GM18858 (cell line): ENCODE measurements around the gene CCL7.
"Not testable (repeated sequence)": the region's sequence is repeated elsewhere in the genome, so short reads cannot be mapped to it uniquely, and the experiment has no call there.

Source experiments
- ATAC-seq: cut with Tn5 transposase; IDR thresholded peaks from one replicate; pipeline ENCODE4 v1.9.1; 2021; ENCODE audit not compliant: unreplicated experiment

The CCL7 gene

GRCh38 chr17:34269969-34270368, at the start of gene CCL7:
CCL7 (plus strand) TSS chr17:34270221; CDS start chr17:34270291, 70 bp downstream.
- no peak for ATAC-seq

DNA sequence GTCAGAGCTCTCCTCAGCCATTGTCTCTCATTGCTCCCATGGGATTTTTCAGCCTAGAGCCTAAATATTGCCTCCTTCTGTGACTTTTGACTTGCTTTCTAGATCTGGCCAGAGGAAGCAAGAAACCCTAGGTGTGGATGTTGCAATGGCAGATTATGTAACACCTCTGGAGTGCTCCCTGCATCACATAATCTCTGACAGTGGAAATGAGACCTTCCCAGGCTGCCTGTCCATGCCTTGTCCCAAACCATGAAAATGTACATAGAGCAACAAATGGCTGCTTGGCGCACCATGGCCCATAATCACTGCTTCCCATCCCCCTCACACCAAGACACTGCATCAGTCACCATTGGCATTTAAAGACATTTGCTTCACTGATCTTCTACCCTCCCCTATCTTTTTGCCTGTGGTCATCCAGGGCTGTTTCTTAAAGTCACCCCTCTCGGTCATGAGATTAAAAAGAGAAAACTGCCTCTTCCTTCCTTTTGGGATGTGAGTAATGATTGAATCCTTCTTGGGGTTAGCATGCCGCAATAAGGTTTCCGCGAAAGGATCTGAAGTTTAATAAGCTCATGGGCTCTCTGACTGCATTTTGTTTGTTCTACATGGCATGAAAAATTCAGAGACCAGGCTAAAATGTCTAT, 49.1 kb upstream of the CCL7 start:
- no peak for ATAC-seq

DNA sequence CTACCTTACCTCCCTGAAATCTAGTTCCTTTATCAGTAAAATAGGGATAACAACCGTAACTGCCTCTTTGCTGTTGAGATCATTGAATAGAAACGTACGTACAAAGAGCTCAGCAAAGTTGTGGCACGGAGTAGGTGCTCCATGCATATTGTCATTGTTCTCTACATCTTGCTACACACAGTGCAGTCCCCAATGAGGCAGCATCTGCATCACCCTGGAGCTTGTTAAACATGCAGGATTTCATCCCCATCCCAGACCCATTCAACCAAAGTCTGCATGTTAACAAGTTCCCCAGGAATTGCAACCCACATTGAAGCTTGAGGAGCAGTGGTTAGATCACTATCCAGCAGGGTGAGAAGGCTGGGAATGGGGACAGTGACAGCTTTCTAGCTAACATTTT, 48.6 kb upstream of the CCL7 start:
- no peak for ATAC-seq

GRCh38 chr17:34222722-34223497, 47.1 kb upstream of the CCL7 start:
- ATAC-seq, result no peak

DNA sequence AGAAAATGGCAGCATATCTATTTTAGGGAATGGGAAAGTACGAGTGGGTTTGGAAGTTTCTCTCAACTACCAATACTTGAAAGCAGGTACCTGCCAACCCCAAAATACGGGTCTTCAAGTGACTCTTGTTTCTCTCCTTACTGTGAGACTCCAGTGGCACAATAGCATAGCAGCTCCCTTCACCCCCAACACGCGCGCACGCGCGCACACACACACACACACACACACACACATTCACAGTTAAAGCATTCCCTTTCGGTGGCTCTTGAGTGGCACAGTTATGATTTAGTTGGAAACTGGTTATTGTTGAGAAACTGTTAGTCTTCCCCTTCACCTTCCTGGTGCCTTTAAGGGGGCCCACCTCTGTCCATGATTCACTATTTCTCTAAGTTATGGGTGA, 45.0 kb upstream of the CCL7 start:
- ATAC-seq, result no peak

DNA sequence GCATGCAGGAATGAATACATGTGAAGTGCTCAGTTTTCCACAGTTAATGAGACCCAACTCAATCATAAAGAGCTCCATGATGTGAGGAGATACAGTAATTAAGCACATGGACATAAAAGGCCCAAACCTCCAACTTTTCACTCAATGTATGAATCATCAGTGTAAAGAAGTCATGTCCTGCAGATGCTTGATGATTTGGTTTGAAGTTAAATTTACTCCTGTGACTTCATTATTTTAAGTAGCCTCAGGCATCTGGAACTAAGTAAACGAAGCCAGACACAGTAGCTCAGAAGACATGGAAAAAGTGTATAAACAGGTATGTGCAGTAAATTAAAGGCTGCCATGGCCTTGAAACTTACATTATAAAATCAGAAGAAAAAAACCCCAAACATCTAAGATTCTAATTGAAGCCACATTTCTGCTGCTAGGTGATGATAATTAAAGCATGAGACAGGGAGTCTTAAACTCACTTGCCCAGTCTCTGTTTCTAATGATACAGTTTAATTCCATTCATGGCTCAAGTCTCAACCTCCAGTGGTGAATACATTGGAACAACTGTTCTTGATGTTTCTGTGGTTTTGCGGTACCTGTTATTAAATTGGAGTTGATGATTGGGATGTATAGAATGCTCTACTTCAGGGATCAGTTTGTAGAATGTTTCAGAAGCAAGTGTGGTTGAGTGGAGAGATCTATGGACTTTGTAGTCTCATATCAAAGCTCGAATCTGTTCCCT, 43.8 kb upstream of the CCL7 start:
- no peak for ATAC-seq

GRCh38 chr17:34226744-34227034, 43.3 kb upstream of the CCL7 start:
- no peak for ATAC-seq

GRCh38 chr17:34227293-34227692, 42.7 kb upstream of the CCL7 start:
- ATAC-seq, result not testable (repeated sequence)

DNA sequence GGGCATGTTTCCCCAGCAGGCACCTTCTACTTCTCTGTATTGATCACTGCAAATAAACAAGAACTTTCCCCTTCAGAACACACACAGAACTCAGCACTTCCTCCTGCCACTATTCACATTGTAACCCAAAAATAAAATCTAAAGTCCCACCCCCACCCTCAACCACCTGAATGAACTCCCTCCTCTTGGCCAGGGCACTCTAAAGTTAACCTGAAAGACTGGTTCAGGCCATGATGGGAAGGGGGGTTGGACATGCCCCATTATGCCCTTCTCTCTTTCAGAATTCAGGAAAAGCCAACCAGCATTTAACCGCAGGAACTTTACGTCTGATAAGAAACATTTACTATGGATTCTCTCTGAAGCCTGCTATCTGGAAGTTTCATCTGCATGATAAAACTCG, 42.3 kb upstream of the CCL7 start:
- no peak for ATAC-seq

DNA sequence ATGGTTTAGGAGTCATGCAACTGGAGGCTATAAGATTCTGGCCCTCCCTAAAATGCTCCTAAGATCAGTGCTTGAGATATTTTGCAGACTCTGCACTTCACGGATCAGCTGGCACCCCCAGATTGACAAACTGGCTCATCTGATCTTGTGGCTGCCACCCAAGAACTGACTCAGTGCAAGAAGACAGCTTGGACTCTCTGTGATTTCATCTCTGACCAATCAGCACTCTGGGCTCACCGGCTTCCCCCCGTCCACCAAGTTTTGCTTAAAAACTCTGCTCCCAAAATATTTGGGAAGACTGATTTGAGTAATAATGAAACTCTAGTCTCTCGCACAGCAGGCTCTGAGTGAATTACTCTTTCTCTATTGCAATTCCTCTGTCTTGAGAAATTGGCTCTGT, 41.2 kb upstream of the CCL7 start:
- ATAC-seq, result no peak

- no peak for ATAC-seq
These were observed 39.7 kb upstream of the CCL7 start for GRCh38 chr17:34230342-34230741.

DNA sequence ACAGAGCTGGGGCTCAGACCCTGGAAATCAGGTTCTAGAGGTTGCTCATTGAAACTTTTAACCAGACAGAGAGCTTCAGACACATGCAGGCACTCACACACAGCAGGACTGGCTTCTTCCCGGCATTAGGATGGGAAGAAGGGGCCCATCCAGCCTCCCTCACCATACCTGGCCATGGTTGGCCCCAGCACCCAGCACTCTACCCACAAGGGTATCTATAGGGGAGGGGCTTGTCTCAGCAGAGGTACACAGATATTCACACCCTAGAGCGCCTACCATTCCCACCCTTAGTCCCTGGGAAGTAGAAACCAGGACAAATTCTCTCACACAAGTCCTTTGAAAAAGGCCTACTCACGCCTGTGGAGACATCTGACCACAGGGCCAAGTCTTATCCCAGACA, 35.4 kb upstream of the CCL7 start:
- no peak for ATAC-seq

DNA sequence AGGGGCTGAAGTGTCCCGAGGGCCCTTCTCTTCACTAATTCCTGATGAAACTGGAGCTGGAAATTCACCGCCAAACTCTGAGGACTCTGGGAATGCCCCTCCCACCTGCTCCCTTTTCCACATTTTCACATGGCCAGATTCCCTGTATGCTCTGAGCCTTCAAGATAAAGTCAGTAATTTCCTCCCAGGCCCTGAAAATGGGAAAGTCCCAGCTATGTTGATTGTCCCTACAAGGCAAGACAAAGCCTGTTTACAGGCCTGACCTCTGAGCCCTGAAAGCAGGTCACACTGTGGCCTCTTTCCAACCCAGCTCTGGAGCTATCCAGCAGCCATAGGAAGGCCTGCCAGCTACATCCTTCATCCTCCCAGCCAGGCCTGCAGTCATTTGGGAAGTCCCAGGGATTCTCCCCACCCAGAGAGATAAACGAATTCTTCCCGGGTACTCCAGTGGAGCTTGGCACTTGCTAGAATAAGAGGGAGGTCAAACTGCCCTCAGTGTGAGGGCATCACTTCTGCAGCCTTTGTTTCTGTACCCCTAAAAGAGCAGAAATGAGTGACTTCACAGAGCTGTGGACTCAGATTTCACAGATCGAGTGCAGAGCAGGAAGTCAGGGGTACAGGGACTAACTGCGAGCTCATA, 34.5 kb upstream of the CCL7 start:
- no peak for ATAC-seq

DNA sequence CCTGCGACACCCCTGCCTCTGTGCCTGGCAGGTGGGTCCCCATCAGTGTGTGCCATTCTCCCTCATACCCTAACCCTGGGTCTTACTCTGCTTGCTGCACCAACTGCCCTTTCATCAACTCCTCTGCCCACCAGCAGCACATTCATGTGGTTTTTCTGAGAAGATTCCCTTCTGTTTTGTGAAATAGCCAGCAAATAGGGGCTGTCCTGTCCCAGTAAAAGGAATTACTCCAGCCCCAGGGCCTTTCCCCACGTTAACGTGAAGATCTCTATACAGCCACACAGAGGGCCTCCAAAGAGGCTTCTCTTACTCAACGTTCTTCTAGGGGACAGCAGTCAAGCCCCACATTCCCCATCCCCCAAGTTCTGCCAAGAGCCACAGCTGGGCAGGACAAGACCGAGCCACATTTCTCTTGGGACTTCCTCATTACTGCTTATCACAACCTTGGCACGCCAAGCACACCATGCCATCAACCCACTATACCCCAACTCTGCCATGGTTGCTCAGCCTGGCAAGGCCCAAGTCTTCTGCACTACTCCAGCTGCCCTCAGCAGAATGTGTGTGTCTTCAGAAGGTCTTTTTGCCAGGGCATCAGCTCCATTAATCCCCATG, 33.6 kb upstream of the CCL7 start:
- ATAC-seq, result no peak

- no peak for ATAC-seq
These were observed 32.6 kb upstream of the CCL7 start for GRCh38 chr17:34237458-34237857.

DNA sequence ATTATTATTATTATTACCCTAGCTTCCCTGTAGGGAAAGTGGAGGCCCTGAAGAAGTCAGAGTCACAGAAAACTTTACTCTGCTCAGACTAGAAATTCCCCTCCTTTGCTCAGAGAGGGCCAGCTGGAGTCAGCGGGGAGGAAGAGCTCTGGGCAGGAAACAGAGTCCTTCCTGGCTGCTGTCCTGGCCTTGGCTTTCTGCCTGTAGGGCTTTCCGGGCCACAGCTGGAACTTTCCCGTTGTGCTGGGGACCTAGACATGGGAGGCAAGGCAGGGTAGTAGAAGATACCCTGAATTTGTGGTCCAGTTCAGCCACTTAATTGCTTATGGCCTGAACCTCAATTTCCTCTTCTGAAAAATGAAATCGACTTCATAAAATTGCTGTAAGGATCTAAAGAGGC, 29.0 kb upstream of the CCL7 start:
- no peak for ATAC-seq

- no peak for ATAC-seq
These were observed 27.2 kb upstream of the CCL7 start for GRCh38 chr17:34242587-34243363.

DNA sequence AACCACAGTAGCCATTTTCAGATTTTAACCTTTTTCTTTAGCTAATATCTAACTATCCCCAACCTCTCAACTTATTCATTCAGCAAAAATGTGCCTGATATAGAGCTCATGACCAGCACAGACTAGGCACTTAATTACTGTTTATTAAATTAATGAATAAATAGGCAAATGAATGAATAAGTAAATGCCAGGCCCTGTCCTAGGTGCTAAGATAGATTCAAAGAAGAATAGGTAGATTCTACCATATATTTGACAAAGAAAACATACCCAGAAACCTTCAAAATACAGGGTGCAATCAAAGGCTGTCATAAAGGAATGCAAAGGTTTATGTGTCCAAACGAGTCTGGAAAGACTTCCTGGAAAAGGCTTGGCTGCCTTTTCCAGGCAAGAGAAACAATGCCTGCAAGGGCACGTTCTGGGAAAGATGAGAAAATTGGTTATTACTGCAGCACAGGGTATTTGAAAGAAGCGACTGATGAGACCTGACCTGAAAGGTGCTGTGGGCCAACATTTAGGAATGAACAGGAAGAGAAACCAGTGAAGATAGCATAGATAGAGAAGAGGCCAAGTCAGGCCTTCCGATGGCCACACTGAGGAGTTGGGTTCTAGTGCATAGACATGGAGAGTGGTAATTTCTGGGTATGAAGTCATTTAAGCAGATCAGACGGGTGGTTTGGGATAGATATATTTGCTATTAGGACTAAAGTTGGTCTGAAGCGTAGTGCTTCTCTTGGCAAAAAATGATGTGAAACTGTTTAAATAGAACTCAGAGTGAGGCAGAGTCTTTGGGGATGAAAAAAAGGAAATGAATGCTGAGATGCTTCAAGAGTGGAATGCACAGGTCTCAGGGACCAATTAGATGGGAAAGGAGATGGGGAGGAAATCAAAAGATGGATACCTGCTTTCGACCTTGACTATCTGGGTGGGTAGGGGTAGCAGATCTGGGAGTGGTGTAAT, 26.4 kb upstream of the CCL7 start:
- no peak for ATAC-seq

DNA sequence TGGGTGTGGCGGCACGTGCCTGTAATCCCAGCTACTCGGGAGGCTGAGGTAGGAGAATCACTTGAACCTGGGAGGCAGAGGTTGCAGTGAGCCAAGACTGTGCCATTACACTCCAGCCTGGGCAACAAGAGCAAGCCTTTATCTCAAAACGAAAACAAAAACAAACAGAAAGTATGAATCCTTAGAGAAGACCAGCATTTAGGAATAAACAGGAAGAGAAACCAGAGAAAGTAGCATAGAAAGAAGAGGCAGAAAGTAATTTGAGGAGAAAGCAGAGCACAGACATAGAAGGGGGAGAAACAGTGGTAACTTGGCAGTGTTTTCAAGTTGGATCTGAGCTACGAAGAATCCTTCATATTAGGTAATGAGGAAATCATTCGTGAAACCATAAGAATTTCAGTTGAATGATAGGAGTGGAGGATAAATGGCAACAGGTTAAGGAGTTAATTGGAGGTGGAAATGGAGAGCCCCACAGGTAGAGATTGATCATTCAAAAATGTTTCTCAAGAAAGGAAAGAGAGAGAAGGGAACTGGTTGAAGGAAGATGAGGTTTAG, 24.6 kb upstream of the CCL7 start:
- no peak for ATAC-seq
